GM19023 (cell line): Measurements from ENCODE around the gene PALM.
"Not testable (repeated sequence)": the region's sequence is repeated elsewhere in the genome, so short reads cannot be mapped to it uniquely, and the experiment has no call there.

Source experiments
- ATAC-seq: cut with Tn5 transposase; IDR thresholded peaks from one replicate; pipeline ENCODE4 v1.9.1; 2021; ENCODE audit warnings: mild to moderate bottlenecking, moderate library complexity; ENCODE audit not compliant: unreplicated experiment

PALM gene

DNA sequence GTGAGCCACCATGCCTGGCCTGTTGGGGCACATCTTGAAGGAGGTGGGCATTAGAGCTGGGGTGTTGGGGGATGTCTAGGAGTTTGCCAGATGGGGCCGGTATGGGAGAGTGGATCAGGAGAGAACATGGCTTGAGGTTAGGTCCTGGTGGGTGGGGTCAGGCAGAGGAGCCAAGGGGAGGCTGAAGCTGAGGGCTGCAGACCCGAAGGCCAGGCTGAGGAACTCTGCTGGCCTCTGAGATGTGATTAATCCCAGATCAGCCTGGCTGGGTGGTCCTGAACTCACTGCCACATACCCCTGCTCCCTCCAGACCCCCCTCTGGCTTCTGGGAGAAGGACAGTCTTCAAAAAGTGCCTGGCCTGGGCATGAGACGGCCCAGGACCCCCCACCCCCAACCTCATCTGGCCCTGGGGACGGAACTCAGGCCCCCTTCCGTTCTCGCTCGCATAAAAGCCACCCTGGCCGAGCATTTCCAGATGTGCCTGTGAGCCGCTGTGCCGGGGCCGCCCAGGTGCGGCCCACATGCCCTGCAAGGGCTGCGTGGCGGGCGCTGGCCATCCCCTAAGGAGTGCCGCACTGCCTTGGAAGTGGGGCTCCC is 29.8 kb upstream of the PALM start:
- no peak for ATAC-seq

DNA sequence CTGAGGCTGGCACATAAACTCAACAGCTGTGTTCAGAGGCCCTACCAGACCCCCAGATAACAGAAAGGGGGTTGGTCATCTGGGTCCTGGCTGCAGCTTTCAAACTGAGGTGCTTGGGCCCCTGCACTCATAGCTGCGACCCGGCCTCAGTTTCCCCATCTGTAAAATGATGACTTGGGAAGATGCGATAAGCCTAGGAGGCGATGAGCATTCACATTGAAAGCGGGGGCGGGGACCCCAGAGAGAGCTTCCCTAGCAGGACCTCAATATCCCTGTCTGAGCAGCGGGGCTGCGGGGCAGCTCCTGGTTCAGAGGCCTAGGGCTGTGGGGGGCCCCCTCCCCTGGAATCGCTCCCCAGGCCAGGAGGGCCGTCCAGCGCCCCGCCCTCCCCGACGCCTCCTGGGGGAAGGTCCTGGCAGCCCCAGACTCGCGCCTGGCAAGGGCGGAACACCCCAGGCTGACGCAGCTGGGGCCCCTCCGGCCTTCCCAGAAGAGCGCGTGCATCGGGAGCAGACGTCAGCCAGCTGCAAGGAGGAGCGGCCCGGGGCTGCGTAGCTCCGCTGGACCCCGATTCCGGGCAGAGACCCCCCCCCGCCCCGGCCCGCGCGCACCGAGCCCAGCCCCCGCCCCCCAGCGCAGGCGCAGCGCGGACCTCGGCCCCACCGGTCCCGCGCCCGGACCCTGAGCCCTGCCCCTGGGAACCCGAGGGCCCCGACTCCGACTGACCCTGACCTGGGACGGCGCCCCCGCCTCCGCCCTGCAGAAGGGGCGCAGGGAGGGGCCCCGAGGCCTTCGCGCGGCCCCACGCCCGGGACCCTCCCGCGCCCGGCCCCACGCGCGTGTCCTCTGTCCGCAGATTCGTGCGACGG is 29.1 kb upstream of the PALM start:
- no peak for ATAC-seq

DNA sequence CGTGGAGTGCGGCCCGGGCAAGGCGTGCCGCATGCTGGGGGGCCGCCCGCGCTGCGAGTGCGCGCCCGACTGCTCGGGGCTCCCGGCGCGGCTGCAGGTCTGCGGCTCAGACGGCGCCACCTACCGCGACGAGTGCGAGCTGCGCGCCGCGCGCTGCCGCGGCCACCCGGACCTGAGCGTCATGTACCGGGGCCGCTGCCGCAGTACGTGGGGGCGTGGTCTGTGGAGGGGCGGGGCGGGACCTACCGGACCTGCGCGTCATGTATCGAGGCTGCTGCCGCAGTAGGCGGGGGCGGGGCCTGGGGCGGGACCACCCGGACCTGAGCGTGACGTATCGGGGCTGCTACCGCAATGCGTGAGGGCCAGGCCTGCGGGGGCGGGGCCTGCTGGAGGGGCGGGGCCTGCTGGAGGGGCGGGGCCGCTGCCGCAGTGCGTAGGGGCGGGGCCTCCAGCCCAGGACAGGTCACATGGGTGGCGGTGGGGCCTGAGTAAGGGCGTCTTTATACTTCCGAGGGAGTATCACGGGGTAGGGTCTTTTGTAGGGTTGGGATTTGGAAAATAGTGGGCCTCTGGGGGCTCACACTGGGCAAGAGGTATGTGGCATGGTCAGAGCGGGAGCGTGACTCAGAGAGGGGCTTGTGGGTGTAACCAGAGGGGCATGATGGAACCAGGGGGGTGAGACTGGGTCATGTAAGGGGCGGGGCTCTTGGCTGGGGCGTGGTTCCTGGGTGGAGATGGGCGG is 28.3 kb upstream of the PALM start:
- ATAC-seq = peak; percentile 66

DNA sequence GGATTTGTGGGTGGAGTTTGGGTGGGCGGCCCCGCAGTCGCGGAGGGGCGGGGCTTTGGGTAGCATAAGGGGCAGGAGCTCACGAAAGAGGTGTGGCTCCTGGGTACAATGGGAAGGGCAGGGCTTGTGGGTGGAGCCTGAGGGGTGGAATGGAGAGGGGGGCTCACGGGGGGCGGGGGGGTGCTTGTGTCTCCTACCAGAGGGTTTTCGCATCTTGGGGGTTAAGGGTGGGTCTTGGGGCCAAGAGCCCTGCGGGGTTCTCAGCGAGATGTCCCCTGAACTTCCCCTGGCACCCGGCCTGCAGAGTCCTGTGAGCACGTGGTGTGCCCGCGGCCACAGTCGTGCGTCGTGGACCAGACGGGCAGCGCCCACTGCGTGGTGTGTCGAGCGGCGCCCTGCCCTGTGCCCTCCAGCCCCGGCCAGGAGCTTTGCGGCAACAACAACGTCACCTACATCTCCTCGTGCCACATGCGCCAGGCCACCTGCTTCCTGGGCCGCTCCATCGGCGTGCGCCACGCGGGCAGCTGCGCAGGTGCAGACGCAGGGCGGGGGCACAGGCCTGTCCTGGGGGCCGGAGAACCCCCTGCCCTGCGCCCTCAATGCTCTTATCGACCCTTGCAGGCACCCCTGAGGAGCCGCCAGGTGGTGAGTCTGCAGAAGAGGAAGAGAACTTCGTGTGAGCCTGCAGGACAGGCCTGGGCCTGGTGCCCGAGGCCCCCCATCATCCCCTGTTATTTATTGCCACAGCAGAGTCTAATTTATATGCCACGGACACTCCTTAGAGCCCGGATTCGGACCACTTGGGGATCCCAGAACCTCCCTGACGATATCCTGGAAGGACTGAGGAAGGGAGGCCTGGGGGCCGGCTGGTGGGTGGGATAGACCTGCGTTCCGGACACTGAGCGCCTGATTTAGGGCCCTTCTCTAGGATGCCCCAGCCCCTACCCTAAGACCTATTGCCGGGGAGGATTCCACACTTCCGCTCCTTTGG is 27.4 kb upstream of the PALM start:
- ATAC-seq = no peak

DNA sequence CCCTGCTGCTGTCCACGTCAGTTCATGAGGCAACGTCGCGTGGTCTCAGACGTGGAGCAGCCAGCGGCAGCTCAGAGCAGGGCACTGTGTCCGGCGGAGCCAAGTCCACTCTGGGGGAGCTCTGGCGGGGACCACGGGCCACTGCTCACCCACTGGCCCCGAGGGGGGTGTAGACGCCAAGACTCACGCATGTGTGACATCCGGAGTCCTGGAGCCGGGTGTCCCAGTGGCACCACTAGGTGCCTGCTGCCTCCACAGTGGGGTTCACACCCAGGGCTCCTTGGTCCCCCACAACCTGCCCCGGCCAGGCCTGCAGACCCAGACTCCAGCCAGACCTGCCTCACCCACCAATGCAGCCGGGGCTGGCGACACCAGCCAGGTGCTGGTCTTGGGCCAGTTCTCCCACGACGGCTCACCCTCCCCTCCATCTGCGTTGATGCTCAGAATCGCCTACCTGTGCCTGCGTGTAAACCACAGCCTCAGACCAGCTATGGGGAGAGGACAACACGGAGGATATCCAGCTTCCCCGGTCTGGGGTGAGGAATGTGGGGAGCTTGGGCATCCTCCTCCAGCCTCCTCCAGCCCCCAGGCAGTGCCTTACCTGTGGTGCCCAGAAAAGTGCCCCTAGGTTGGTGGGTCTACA is 25.9 kb upstream of the PALM start:
- ATAC-seq = no peak

DNA sequence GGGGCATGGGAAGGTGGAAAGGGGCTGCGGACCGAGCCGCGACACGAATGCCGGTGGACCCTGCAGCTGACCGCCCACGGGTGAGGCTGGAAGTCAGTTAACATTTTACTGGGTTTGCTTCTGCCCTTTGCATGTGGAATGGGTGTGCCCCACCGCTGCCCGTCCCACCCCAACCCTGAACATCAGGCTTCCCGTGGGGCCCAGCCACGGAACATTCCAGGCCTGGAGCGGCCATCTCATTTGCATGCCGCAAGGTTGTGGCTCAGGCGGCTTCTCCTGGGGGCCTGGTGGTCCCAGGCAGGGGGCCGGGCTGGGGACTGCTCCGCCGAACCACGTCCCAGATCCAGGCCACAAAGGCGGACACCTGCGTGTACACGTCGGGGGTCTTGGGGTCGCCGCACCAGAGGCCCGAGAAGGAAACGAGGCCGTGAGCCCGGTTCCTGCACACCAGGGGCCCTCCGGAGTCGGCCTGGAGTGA is 23.2 kb upstream of the PALM start:
- ATAC-seq = no peak

DNA sequence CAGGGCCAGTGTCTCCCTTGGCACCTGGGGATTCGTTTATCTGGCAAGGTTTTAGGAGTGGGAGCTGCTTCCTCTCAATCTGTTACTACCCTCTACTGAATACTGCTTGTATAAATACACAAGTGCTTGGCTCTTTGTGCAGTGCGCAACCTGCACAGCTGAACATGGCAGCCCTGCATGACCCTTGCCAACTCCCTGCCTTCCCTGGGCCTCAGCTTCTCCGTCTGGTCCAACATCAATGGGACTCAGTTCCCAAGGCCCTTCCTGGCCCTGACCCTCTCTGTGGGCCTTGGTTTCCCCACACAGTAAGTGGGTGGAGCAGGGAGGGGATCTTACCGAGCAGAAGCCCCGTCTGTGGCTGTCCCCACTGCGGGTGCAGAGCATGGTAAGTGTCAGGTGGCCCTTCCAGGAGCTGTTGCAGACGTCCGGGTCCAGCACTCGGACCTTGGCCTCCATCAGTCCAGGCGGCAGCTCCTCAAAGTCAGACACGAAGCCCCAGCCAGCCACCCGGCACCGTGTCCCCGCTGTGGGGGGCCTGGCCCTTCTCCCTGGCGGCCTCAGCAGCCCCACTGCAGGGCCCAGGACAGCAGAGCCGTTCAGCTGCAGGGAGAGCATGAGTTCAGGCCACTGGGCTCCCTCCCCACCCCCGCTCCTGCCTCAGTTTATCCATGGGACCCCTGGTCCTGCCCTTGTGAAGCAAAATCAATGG is 22.0 kb upstream of the PALM start:
- no peak for ATAC-seq

DNA sequence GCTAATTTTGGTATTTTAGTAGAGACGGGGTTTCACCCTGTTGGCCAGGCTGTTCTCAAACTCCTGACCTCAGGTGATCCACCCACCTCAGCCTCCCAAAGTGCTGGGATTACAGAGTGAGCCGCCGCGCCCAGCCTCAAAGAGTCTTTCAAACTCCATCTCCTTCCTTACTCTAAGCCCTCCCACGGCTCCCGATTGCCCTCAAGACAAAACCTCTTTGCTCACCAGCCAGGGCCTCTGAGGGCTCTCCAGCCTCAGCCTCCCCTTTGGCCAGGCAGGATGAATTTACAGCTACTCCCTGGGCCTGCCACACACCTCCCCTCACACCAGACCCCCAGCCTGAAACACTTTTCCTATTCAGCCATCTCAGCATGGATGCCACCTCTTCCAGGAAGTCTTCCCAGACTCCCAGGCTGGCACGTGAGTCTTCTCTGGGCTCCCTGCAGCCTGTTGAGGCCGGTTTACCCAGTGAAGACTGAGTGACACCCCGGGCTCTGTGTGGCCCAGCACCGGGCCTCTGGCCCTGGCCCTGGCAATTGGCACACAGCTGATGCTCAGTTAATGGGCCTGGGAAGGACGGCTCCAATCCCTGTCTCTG is 21.1 kb upstream of the PALM start:
- ATAC-seq = no peak

DNA sequence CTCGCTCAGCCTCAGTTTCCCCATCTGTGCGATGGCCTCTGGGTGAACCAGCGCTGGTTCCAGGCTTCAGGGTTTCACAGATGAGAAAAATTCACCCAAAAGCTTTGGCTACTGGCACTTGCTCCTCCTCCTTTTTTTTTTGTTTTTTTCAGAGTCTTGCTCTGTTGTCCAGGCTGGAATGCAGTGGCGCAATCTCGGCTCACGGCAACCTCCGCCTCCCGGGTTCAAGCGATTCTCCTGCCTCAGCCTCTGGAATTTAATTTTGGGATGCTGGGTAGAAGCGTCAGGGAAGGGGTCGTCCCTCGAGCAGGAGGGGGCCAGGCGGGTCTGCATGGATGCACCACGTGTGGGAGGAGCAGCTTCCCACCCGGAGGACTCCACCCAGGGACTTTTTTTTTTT is 20.5 kb upstream of the PALM start:
- ATAC-seq = no peak

DNA sequence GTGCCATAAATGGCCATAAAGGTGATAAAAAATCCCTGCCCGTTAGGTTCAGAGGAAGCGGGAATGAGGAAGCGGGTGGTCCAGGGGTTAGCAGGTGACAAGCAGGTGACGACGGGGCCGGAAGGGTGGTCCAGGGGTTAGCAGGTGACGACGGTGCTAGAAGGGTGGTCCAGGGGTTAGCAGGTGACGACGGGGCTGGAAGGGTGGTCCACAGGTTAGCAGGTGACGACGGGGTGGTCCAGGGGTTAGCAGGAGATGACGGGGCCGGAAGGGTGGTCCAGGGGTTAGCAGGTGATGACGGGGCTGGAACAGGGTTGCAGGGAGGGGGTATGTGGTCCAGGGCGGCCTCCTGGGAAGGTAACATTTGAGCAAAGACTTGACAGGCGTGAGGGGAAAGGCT is 19.7 kb upstream of the PALM start:
- ATAC-seq = no peak

DNA sequence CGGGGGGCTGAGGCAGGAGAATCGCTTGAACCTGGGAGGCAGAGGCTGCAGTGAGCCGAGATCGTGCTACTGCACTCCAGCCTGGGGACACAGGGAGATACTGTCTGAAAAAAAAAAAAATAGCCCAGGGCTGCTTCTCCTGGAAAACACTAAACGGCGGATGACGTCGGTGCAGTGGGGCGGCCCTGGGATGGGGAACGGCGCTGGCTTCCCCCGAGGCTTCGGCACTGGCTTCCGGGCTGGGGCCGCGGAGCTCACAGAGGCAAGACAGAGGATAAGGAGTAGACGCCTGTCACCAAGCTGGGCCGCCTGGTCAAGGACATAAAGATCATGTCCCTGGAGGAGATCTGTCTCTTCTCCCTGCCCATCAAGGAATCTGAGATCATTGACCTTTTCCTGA is 18.5 kb upstream of the PALM start:
- no peak for ATAC-seq

DNA sequence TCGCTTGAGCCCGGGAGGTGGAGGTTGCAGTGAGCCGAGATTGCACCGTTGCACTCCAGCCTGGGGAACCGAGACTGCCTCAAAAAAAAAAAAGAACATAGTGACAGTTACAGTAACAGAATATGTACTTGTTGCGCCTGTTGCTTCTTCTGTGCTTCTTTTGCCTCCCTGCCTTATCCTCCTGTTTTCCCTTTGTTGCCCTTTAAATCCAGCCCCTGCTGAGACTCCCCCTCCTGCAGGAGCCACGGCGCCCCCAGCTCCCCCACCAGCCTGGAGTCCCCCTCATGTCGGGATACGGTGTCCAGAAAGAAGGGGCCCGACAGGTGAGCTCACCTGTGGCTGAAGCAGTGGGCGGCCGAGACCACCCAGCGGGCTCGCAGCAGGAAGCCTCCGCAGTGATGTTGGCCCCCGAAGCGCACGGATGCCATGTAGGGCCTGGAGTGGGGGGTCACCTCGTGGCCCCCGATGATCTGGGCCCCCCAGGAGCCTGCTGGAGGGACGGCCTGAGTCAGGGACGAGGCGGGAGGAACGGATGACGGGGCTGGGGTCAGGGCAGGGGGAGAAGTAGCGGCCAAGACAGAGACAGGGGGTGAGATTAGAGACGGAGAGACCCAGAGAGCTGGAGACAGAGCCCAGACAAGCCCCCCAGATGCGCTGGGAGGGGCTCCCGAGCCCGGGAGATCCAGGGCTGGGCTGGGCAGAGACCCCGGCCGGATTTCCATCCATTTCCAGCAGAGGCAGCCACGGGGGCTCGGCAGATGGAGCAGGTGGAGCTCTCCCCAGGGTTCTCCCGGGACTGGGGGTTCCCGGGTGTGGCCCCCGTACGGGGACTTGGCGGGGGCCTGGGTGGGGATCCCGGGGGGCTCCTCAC is 14.0 kb upstream of the PALM start:
- no peak for ATAC-seq

DNA sequence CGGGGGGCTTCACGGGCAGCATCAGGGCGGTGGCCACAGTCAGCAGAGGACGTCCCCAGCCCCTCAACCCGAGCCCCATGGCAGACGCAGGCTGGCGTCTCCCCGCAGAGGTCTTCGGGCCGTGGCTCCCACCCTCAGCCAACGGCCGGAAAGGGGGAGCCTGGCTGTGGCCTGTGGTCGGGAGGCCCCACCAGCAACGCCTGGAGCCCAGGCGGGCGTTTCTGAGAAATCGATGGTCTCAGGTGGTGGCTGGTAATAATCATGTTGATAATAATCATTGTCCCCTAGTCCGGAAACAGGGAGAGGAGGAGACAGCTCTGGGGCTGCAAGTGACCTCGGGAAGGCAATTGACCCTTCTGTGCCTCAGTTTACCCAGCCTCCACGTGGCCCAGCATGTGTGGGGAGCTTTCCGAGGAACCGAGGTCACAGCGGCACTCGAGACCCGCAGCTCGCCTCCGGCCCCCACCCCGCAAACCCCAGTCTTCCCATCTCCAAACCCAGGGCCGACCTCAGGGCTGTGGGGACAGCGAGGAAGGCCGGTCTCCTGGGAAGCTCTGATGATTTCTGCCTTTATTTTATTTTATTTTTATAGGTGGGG is 13.3 kb upstream of the PALM start, which contains the start of gene PRSS57:
PRSS57 (minus strand) TSS at position 101 of the 598 bp plus-strand sequence; CDS start at position 79, 22 bp downstream.
- ATAC-seq = no peak

DNA sequence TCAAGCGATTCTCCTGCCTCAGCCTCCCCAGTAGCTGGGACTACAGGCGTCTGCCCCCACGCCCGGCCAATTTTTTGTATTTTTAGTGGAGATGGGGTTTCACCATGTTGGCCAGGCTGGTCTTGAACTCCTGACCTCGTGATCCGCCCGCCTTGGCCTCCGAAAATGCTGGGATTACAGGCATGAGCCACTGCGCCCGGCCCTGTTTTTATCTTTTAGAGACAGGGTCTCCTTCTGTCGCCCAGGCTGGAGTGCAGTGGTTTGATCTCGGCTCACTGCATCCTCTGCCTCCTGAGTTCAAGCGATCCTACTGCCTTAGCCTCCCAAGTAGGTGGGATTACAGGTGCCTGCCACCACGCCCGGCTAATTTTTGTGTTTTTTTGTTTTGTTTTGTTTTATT is 10.2 kb upstream of the PALM start:
- not testable (repeated sequence) for ATAC-seq

DNA sequence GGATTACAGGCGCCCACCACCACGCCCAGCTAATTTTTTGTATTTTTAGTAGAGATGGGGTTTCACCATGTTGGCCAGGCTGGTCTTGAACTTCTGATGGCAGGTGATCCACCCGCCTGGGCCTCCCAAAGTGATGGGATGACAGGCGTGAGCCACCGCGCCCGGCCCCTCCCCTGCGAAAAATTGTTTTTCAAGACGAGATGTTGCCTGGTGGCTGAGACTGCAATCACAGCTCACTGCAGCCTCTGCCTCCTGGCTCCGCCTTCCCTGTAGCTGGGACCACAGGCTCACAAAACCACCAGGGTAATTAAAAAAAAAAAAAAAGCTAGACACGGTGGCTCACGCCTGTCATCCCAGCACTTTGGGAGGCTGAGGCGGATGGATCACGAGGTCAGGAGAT is 8.8 kb upstream of the PALM start:
- not testable (repeated sequence) for ATAC-seq

DNA sequence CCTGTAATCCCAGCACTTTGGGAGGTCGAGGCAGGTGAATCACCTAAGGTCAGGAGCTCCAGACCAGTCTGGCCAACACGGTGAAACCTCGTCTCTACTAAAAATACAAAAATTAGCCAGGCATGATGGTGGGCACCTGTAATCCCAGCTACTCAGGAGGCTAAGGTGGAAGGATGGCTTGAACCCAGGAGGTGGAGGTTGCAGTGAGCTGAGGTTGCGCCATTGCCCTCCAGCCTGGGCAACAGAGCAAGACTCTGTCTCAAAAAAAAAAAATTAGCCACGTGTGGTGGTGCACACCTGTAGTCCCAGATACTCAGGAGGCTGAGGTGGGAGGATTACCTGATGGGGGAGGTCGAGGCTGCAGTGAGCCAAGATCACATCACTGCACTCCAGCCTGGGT is 5.9 kb upstream of the PALM start:
- not testable (repeated sequence) for ATAC-seq

DNA sequence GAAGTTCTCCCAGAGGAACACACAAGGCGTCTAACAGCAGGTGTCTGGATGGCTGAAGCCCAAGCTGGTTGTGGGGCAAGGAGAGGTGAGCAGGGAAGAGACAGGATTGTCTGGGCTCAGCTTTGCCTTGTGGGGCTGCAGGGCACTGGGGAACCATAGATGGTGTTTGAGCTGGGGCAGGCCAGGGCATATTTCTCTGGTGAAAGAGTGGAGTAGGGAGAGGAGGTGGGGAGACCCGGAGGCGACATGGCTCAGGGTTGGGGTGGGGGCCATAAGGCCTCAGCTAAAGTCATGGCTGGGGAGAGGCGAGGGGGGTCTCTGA is 5.4 kb upstream of the PALM start:
- ATAC-seq = no peak
